Left renal pelvis (tissue), 4 donors: ENCODE results near the gene MS4A10. TPM values are rescaled to one million over a fixed set of nuclear protein-coding genes. Genes with fewer than 3 reads are reported as not detected.

Source experiments
- DNase-seq, 4 donors: peaks; one replicate each; pipeline ENCODE4 v3.0.0-alpha.2; 2013; ENCODE audit warnings: low read depth in 4 of 4, low spot score in 3 of 4
- polyA plus RNA-seq, 4 donors: library from polyadenylated mRNA; unstranded; fragments of 120-200 nt; gene quantifications; one replicate each; pipeline ENCODE4 v1.2.1, GENCODE V29; 2013; ENCODE audit not compliant: insufficient read length in 4 of 4

Gene MS4A10
- polyA plus RNA-seq, 4 donors = 0.13 to 0.31 TPM; not detected in 2

DNA sequence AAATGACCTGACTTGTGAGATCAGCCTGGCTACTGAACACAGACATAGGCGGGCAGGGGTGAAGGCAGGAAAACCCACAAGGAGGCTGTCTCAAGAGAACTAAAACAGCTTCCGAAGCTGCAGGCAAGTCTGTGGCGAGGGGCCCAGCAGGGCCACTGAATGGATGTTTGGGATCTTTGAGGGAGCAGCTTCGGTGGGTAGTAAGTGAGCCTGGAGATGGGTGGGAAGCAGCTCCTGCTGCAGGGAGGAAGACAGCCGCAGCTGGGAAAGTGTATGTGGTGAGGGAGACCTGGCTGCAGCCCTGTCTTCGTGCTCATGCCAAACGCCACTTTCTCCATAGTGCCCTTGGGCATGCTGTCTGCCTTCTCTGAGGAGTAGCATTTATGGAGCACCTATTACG is 60.2 kb downstream of the MS4A10 start:
- no peak for DNase-seq

DNA sequence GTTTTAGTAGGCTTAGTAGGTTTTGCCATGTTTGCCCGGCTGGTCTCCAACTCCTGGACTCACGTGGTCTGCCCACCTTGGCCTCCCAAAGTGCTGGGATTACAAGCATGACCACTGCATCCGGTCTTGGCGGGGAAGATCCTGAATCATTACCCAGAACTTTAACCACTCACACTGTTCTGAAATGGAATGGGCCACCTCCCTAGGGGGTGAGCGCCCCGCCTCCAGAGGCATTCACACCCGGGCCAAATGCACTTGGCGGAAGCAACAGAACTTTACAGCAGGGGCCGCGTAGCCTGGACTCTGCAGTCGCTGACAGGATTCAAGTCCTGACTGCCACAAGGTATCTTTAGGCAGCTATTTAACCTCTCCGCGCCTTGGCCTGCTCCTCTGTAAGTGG is 62.1 kb downstream of the MS4A10 start:
- DNase-seq = no peak

GRCh38 chr11:60847896-60848295 is 62.8 kb downstream of the MS4A10 start:
- DNase-seq = no peak

- no peak for DNase-seq
Observed at GRCh38 chr11:60848714-60849151, 63.6 kb downstream of the MS4A10 start.

GRCh38 chr11:60849641-60850520 is 64.7 kb downstream of the MS4A10 start:
- DNase-seq = no peak

Other genes with a start within 250 kb of the MS4A10 start
- gene MS4A8, start 85.7 kb upstream of the MS4A10 start, polyA plus RNA-seq = not detected
- gene MS4A18, start 60.6 kb upstream of the MS4A10 start, polyA plus RNA-seq = not detected
- not detected for gene MS4A15, start 28.5 kb upstream of the MS4A10 start, polyA plus RNA-seq
- 10 to 100 TPM; 13.1 to 23.7 (median 18.5) TPM for gene CCDC86, start 56.8 kb downstream of the MS4A10 start, polyA plus RNA-seq
- gene PTGDR2, start 70.6 kb downstream of the MS4A10 start, polyA plus RNA-seq = under 1 TPM; 0.14 to 0.74 (median 0.27) TPM
- under 1 TPM in 1 of 4 donors, not detected in 3; 0.22 TPM for gene ZP1, start 82.2 kb downstream of the MS4A10 start, polyA plus RNA-seq
- 100 to 1,000 TPM in 3 of 4 donors, 10 to 100 TPM in 1; 89.2 to 130 (median 118) TPM for gene PRPF19, start 121.3 kb downstream of the MS4A10 start, polyA plus RNA-seq
- 100 to 1,000 TPM in 1 of 4 donors, 10 to 100 TPM in 3; 88.8 to 116 (median 91.3) TPM for gene TMEM109, start 128.8 kb downstream of the MS4A10 start, polyA plus RNA-seq
- 100 to 1,000 TPM in 1 of 4 donors, 10 to 100 TPM in 3; 56.2 to 107 (median 63.1) TPM for gene TMEM132A, start 139.1 kb downstream of the MS4A10 start, polyA plus RNA-seq
- 10 to 100 TPM; 18.9 to 30.1 (median 23.8) TPM for gene SLC15A3, start 166.8 kb downstream of the MS4A10 start, polyA plus RNA-seq
- gene CD6, start 186.3 kb downstream of the MS4A10 start, polyA plus RNA-seq = 1 to 10 TPM in 3 of 4 donors, under 1 TPM in 1; 0.50 to 1.6 (median 1.6) TPM